A549 (cell line): ENCODE results near the gene TSKS. TPM values are rescaled to one million over a fixed set of nuclear protein-coding genes. Genes with fewer than 3 reads are reported as not detected.

Experiments used
- ATAC-seq, 2 experiments: fragments of 200-7000 bp in 1 of 2; fragments of >200 bp in 1 of 2; cut with Nextera tagmentation in 1 of 2; cut with Tn5 transposase in 1 of 2; 3 replicates each; pipeline versions ENCODE4 v1.8.0 to v1.9.1; 2018 to 2020; ENCODE audit warnings: mild to moderate bottlenecking in 1 of 2, moderate library complexity in 1 of 2
- CTCF ChIA-PET: fragments of 300-600 bp; sonication (Branson Sonifier 250); formaldehyde crosslinking; extraction: SDS; loops from one replicate; lab custom pipeline; 2021; ENCODE audit warnings: antibody characterized with exemption, inconsistent platforms; lab: Yijun Ruan, JAX
- POLR2A ChIA-PET: fragments of 350-600 bp; formaldehyde crosslinking; extraction: SDS; loops from one replicate; lab custom pipeline; 2021; ENCODE audit warnings: antibody characterized with exemption, inconsistent platforms; lab: Yijun Ruan, JAX
- DNase-seq, 2 experiments: peaks; one replicate each; pipeline versions ENCODE4 v3.0.0 to v3.0.0-alpha.2; 2011 to 2016; ENCODE audit warnings: low read depth in 1 of 2, low spot score in 1 of 2
- FAIRE-seq: peaks from 2 replicates; lab custom pipeline; 2011; peaks lifted over from hg19 to GRCh38; lab: Jason Lieb, UNC
- H3K27ac ChIP-seq, 2 experiments: fragments of >200 bp; sonication (Bioruptor Twin); formaldehyde crosslinking; 3 replicates each; pipeline ENCODE4 v1.5.1; 2016 to 2017
- H3K4me1 ChIP-seq: fragments of >200 bp; sonication (Bioruptor Twin); formaldehyde crosslinking; 3 replicates; pipeline ENCODE4 v1.6.1; 2016
- H3K4me2 ChIP-seq: fragments of >200 bp; sonication (Bioruptor Twin); formaldehyde crosslinking; 3 replicates; pipeline ENCODE4 v1.6.1; 2016
- H3K4me3 ChIP-seq: fragments of >200 bp; sonication (Bioruptor Twin); formaldehyde crosslinking; 3 replicates; pipeline ENCODE4 v1.5.1; 2016
- H3K9me3 ChIP-seq: fragments of >200 bp; sonication (Bioruptor Twin); formaldehyde crosslinking; 3 replicates; pipeline ENCODE4 v1.6.1; 2016
- BHLHE40 ChIP-seq: IDR thresholded peaks from 2 replicates; pipeline ENCODE4 v1.6.1; 2012; ENCODE audit warnings: low read depth, low read length, inconsistent platforms
- CBX2 ChIP-seq: fragments of 200-600 bp; sonication (generic); IDR thresholded peaks from 2 replicates; pipeline ENCODE4 v1.6.1; 2016; ENCODE audit warnings: low read depth, mild to moderate bottlenecking, borderline replicate concordance
- CBX8 ChIP-seq: fragments of 200-600 bp; sonication (generic); IDR thresholded peaks from 2 replicates; pipeline ENCODE4 v1.6.1; 2016
- CEBPB ChIP-seq, 2 experiments: fragments of >200 bp in 1 of 2; sonication (Bioruptor Twin) in 1 of 2; formaldehyde crosslinking in 1 of 2; IDR thresholded peaks; 2 replicates each; pipeline ENCODE4 v1.6.1; 2012 to 2016
- EHF ChIP-seq: fragments of 250-450 bp; sonication (Bioruptor Pico); IDR thresholded peaks from 2 replicates; pipeline ENCODE4 v1.5.0; 2020; ENCODE audit warnings: mild to moderate bottlenecking
- EHMT2 ChIP-seq: fragments of 200-600 bp; sonication (generic); IDR thresholded peaks from 2 replicates; pipeline ENCODE4 v1.6.1; 2016; ENCODE audit warnings: antibody characterized with exemption, low read depth, mild to moderate bottlenecking, moderate library complexity
- EP300 ChIP-seq, 2 experiments: fragments of >200 bp; sonication (Bioruptor Twin); formaldehyde crosslinking; IDR thresholded peaks; 2 replicates in 1 of 2; 3 replicates in 1 of 2; pipeline ENCODE4 v1.6.1; 2016 to 2017
- FOSB ChIP-seq: fragments of 250-450 bp; sonication (Bioruptor Pico); IDR thresholded peaks from 2 replicates; pipeline ENCODE4 v1.5.0; 2020; ENCODE audit warnings: mild to moderate bottlenecking, moderate library complexity
- FOSL2 ChIP-seq, 2 experiments: fragments of 450-650 bp in 1 of 2; fragments of >200 bp in 1 of 2; sonication (Bioruptor Twin) in 1 of 2; formaldehyde crosslinking; IDR thresholded peaks; 2 replicates each; pipeline versions ENCODE4 v1.5.0 to v1.6.1; 2016 to 2020; ENCODE audit warnings: mild to moderate bottlenecking in 1 of 2, moderate library complexity in 1 of 2
- HES2 ChIP-seq: fragments of >200 bp; sonication (Bioruptor Twin); formaldehyde crosslinking; IDR thresholded peaks from 2 replicates; pipeline ENCODE4 v1.6.1; 2016
- HEYL ChIP-seq: fragments of 250-450 bp; sonication (Bioruptor Pico); IDR thresholded peaks from 2 replicates; pipeline ENCODE4 v1.8.0; 2021; ENCODE audit warnings: mild to moderate bottlenecking, moderate library complexity
- HMGXB4 ChIP-seq: fragments of 250-450 bp; sonication (Bioruptor Pico); IDR thresholded peaks from 2 replicates; pipeline ENCODE4 v1.5.0; 2021; ENCODE audit warnings: mild to moderate bottlenecking, moderate library complexity, borderline replicate concordance
- HOXB13 ChIP-seq: fragments of 250-450 bp; sonication (Bioruptor Pico); IDR thresholded peaks from 2 replicates; pipeline ENCODE4 v1.5.0; 2020; ENCODE audit warnings: low read depth, mild to moderate bottlenecking, moderate library complexity
- JUN ChIP-seq, 2 experiments: fragments of >200 bp; sonication (Bioruptor Twin); formaldehyde crosslinking; IDR thresholded peaks; 2 replicates in 1 of 2; 3 replicates in 1 of 2; pipeline ENCODE4 v1.6.1; 2016 to 2017
- JUNB ChIP-seq: fragments of >200 bp; sonication (Bioruptor Twin); formaldehyde crosslinking; IDR thresholded peaks from 2 replicates; pipeline ENCODE4 v1.6.1; 2016
- KDM1A ChIP-seq: fragments of 200-600 bp; sonication (generic); IDR thresholded peaks from 2 replicates; pipeline ENCODE4 v1.6.1; 2016; ENCODE audit warnings: low read depth, mild to moderate bottlenecking
- KDM5A ChIP-seq: fragments of 200-600 bp; sonication (generic); IDR thresholded peaks from 2 replicates; pipeline ENCODE4 v1.6.1; 2016; ENCODE audit warnings: antibody characterized with exemption, mild to moderate bottlenecking
- MAFK ChIP-seq: fragments of 450-650 bp; IDR thresholded peaks from 2 replicates; pipeline ENCODE4 v1.6.1; 2014; ENCODE audit not compliant: partially characterized antibody
- MAX ChIP-seq: IDR thresholded peaks from 2 replicates; pipeline ENCODE4 v1.6.1; 2012
- NR3C1 ChIP-seq: fragments of >200 bp; sonication (Bioruptor Twin); formaldehyde crosslinking; IDR thresholded peaks from 3 replicates; pipeline ENCODE4 v1.6.1; 2017
- RAD21 ChIP-seq, 2 experiments: fragments of >200 bp in 1 of 2; sonication (Bioruptor Twin) in 1 of 2; formaldehyde crosslinking in 1 of 2; IDR thresholded peaks in 1 of 2; conservative IDR thresholded peaks in 1 of 2; 2 replicates in 1 of 2; 3 replicates in 1 of 2; pipeline ENCODE4 v1.6.1; 2012 to 2018; ENCODE audit warnings: inconsistent platforms in 1 of 2
- RARB ChIP-seq: fragments of 250-450 bp; sonication (Bioruptor Pico); IDR thresholded peaks from 2 replicates; pipeline ENCODE4 v1.8.0; 2021; ENCODE audit warnings: mild to moderate bottlenecking, moderate library complexity
- RCOR1 ChIP-seq: fragments of 150-350 bp; IDR thresholded peaks from 2 replicates; pipeline ENCODE4 v1.6.1; 2014; ENCODE audit warnings: antibody characterized with exemption, low read length, low read depth
- REST ChIP-seq: fragments of 200-600 bp; sonication (generic); IDR thresholded peaks from 2 replicates; pipeline ENCODE4 v1.6.1; 2016; ENCODE audit warnings: antibody characterized with exemption, mild to moderate bottlenecking, moderate library complexity
- RFX5 ChIP-seq: fragments of 450-650 bp; IDR thresholded peaks from 2 replicates; pipeline ENCODE4 v1.7.1; 2014; ENCODE audit warnings: antibody characterized with exemption, mild to moderate bottlenecking, moderate library complexity
- TFCP2L1 ChIP-seq: fragments of 250-450 bp; sonication (Bioruptor Pico); IDR thresholded peaks from 2 replicates; pipeline ENCODE4 v1.5.0; 2021; ENCODE audit warnings: mild to moderate bottlenecking
- TP53 ChIP-seq: fragments of 250-450 bp; sonication (Bioruptor Pico); IDR thresholded peaks from 2 replicates; pipeline ENCODE4 v1.5.0; 2021; ENCODE audit warnings: mild to moderate bottlenecking, moderate library complexity
- USF2 ChIP-seq: fragments of 450-650 bp; IDR thresholded peaks from 2 replicates; pipeline ENCODE4 v1.6.1; 2014; ENCODE audit warnings: antibody characterized with exemption
- ZC3H11A ChIP-seq: fragments of 450-650 bp; IDR thresholded peaks from 2 replicates; pipeline ENCODE4 v1.6.1; 2014; ENCODE audit warnings: antibody characterized with exemption, mild to moderate bottlenecking
- WGBS: methylation state at CpG from one replicate; pipeline ENCODE4 v1.1.6; 2017; ENCODE audit errors: missing lambda C conversion rate; 5-methylcytosine and 5-hydroxymethylcytosine counted together
- polyA plus RNA-seq, 4 experiments: library from polyadenylated mRNA; depleted of rRNA in 3 of 4; stranded (reverse); fragments of >200 nt; fragmentation: RNase III in 1 of 4; extraction: RNeasy Plus Mini Kit Qiagen cat#74134 plus additional on column Dnase treatment in 1 of 4; gene quantifications; 2 replicates in 3 of 4; 3 replicates in 1 of 4; pipeline ENCODE4 v1.2.3, GENCODE V29; 2011 to 2017

The TSKS gene
- polyA plus RNA-seq, 2 of the 4 experiments (the other 2 are of a cell fraction) = not detected

- Histone ChIP-seq H3K27ac (no peak overlapping the region), H3K4me1 (peaks cover 4% of the 10 kb centered on the region; the same call in 2 of the 3 replicates), H3K4me3 (no peak overlapping the region), H3K4me2 (no peak overlapping the region), H3K9me3 (0 out of 3 replicates have a peak, but pooled peaks cover 3% of the 10 kb centered on the region)
- DNase-seq = no peak
- no peak for FAIRE-seq
- ChIA-PET CTCF (interaction anchor here (0.6 kb wide), 1 partner anchor 61 kb away, joined by 3 read pairs; no protein-coding TSS in a partner anchor), POLR2A (interaction anchor here (0.6 kb wide), 1 partner anchor 15 kb away, joined by 4 read pairs; the partner anchor contains the start of gene AP2A1)
- peak; percentile 20 to 22; a peak in 3 of 6 replicates for ATAC-seq
- 94% methylated on average over 7 of the region's 7 CpGs for WGBS
- TF ChIP-seq ZC3H11A (no peak), HMGXB4 (CRISPR knock-in tag) (no peak), HOXB13 (CRISPR knock-in tag) (no peak), BHLHE40 (no peak), KDM5A (no peak), EHF (CRISPR knock-in tag) (no peak), TP53 (CRISPR knock-in tag) (no peak), FOSL2 (IDR thresholded peaks at IDR 0.05) (no peak), FOSL2 (CRISPR knock-in tag; IDR thresholded peaks at IDR 0.05) (no peak), NR3C1 (no peak), TFCP2L1 (CRISPR knock-in tag) (no peak), MAFK (no peak), KDM1A (no peak), EHMT2 (no peak)
- TF ChIP-seq, all 56 proteins: peak for 0
These were observed 18.3 kb upstream of the TSKS start for GRCh38 chr19:49781394-49781793.

- no peak for FAIRE-seq
- CTCF ChIA-PET = interaction anchor here (0.6 kb wide), 2 partner anchors 61 to 195 kb away, joined by 3 to 4 read pairs; no protein-coding TSS in a partner anchor
- no peak for DNase-seq
- H3K9me3 ChIP-seq = 0 out of 3 replicates have a peak, but pooled peaks cover 3% of the 10 kb centered on the region
- 85% methylated on average over 8 of the region's 8 CpGs for WGBS
- no peak overlapping the region for H3K4me3 ChIP-seq
- H3K27ac ChIP-seq = no peak overlapping the region
- H3K4me2 ChIP-seq = no peak overlapping the region
- POLR2A ChIA-PET = no interaction called here
- no peaks in the 10 kb centered on the region for H3K4me1 ChIP-seq
- ATAC-seq = peak; percentile 31 to 63; a peak in 4 of 6 replicates
- TF ChIP-seq RCOR1 (no peak), FOSL2 (IDR thresholded peaks at IDR 0.05) (no peak), FOSL2 (CRISPR knock-in tag; IDR thresholded peaks at IDR 0.05) (no peak), FOSB (CRISPR knock-in tag) (no peak), REST (no peak), HEYL (CRISPR knock-in tag) (no peak), NR3C1 (no peak), CBX2 (no peak), CEBPB (IDR thresholded peaks at IDR 0.05) (no peak), RAD21 (conservative IDR thresholded peaks at IDR 0.05 in 1 of 2, IDR thresholded peaks at IDR 0.05 in 1 of 2) (no peak), RARB (no peak), MAX (no peak), HMGXB4 (CRISPR knock-in tag) (no peak), RFX5 (no peak), EP300 (IDR thresholded peaks at IDR 0.05) (no peak), JUN (IDR thresholded peaks at IDR 0.05) (no peak), JUNB (no peak), HES2 (no peak), USF2 (no peak), CBX8 (no peak)
These were observed 17.8 kb upstream of the TSKS start for GRCh38 chr19:49780861-49781260.
